HG02943 (cell line): ENCODE data around the gene ZNF778.
"Not testable (repeated sequence)": the region's sequence is repeated elsewhere in the genome, so short reads cannot be mapped to it uniquely, and the experiment has no call there.

Experiments used
- ATAC-seq: cut with Tn5 transposase; IDR thresholded peaks from one replicate; pipeline ENCODE4 v1.9.1; 2021; ENCODE audit warnings: mild to moderate bottlenecking, low read depth, moderate library complexity; ENCODE audit not compliant: unreplicated experiment

The ZNF778 gene

DNA sequence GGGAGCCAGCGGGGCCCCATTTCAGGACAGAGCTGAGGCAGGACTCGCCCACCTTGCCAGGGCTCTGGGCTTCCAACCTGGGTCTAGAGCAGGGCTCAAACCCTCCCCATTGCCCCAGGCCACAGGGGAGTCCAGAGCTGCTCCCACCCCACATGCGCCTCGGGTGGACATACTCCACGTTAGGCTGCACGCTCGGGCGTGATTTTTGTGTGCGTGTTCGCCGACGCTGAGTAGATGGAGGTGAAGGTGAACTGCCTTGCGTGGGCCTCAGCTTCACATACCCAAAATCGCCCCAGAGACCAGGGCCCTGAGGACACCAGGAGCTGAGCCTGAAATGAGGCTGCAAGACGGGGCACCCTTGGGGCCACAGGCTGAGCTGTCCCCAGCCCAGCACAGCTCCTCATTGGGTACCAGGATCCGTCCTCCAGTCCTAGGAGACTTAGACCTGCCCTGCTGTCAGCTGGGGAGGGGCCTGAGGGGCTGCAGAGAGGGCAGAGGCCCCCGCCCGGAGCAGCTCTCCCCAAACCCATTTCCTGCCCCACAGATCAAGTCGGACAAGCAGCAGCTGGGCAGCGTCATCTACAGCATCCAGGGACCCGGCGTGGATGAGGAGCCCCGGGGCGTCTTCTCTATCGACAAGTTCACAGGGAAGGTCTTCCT, 37.7 kb upstream of the ZNF778 start:
- no peak for ATAC-seq

DNA sequence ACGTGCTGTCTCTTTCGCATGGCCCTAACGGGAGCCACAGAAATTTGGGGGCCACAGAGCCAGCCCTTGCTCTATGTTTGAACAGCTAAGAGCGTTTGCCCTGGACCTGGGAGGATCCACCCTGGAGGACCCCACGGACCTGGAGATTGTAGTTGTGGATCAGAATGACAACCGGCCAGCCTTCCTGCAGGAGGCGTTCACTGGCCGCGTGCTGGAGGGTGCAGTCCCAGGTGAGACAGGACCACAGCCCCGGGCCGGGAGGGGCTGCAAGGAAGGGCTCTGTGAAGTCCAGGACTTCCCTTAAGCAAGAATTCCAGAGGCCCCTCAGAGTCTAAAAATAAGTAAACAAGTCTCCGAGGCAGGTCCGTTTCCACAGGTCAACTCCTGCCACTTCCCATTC, 34.0 kb upstream of the ZNF778 start:
- ATAC-seq: no peak

DNA sequence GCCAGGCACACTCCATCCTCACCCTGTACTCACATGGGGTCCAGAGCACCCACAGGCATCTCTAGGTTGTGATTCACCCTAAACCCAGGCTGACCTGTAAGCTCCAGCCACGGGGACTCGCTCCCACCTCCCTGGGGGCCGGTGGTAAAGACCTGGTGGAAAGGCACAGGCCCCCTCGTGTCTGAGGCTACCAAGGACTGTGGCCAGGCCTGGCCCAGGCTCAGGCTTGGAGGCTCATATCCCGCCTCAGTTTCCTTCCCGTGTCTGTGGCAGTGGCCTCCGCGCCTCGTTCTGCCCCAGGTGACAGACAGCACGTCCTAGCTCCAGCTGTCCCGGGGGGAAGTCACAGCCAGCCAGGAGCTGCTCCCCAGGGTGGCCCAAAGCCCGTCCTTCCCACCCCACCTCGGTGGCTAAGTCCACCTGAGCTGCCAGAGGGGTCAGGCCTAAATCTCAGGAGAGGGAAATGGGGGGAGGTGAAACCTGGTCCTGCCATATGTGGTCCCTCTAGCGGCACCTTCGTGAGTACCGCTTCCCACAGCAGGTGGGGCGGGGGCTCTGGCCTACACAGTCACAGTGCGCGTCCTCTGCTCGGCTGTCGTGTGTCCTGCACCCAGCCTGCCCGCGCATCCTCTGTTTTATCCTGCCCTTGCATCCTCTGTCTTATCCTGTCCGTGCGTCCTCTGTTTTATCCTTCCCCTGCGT, 33.4 kb upstream of the ZNF778 start:
- ATAC-seq: no peak

DNA sequence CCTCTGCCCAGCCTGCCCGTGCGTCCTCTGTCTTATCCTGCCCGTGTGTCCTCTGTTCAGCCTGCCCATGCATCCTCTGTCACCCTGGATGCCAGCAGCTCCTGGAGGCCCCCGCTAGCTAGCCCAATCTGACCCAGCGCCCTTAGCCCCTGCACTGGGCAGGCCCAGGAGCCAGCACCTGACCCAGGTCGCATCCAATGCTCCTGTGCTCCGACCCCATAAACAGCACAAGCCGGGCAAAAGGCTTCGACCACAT, 32.9 kb upstream of the ZNF778 start:
- ATAC-seq: no peak

DNA sequence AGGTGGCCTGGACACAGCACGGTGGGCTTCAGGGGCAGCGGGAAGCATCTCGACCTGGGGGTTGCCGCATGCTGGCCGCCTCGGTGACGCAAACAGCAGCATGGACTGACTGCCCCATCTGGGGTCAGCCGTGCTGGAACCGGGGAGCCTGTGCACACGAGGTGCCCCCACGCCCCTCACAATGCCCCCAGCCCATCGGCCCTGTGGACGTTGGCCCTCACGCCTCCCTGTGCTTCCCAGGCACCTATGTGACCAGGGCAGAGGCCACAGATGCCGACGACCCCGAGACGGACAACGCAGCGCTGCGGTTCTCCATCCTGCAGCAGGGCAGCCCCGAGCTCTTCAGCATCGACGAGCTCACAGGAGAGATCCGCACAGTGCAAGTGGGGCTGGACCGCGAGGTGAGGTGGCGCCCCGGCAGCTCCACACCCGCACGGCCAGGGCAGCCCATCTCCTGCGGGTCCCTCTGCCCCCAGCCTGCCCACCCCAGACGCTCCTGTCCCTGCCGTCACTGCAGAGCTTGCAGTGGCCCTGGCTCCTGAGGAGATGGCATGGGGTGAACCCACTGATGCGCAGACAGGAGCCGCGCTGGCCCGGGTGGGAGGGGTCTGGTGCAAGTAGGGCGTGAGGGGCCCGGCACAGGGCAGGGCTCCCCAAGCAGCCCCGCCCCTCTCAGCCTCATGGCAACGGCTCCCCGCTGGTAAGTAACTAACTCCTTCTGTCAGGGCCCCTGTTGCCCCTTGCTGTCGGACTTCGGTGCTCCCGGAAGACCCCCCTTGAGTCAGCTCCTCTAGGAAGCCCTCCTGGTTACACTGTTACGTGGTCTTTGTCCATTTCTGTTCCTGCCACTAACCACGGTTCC, 32.3 kb upstream of the ZNF778 start:
- ATAC-seq: no peak

DNA sequence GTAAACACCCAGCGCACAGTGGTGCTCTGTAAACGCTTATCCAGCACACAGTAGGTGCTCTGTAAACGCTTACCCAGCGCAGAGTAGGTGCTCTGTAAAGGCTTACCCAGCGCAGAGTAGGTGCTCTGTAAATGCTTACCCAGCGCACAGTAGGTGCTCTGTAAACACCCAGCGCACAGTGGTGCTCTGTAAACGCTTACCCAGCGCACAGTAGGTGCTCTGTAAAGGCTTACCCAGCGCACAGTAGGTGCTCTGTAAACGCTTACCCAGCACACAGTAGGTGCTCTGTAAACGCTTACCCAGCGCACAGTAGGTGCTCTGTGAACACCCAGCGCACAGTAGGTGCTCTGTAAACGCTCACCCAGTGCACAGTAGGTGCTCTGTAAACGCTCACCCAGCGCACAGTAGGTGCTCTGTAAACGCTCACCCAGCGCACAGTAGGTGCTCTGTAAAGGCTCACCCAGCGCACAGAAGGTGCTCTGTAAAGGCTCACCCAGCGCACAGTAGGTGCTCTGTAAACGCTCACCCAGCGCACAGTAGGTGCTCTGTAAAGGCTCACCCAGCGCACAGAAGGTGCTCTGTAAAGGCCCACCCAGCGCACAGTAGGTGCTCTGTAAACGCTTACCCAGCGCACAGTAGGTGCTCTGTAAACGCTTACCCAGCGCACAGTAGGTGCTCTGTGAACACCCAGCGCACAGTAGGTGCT, 31.5 kb upstream of the ZNF778 start:
- not testable (repeated sequence) for ATAC-seq

DNA sequence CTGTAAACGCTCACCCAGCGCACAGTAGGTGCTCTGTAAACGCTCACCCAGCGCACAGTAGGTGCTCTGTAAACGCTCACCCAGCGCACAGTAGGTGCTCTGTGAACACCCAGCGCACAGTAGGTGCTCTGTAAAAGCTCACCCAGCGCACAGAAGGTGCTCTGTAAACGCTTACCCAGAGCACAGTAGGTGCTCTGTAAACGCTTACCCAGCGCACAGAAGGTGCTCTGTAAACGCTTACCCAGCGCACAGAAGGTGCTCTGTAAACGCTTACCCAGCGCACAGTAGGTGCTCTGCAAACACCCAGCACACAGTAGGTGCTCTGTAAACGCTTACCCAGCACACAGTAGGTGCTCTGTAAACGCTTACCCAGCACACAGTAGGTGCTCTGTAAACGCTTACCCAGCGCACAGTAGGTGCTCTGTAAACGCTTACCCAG, 30.9 kb upstream of the ZNF778 start:
- ATAC-seq: not testable (repeated sequence)

DNA sequence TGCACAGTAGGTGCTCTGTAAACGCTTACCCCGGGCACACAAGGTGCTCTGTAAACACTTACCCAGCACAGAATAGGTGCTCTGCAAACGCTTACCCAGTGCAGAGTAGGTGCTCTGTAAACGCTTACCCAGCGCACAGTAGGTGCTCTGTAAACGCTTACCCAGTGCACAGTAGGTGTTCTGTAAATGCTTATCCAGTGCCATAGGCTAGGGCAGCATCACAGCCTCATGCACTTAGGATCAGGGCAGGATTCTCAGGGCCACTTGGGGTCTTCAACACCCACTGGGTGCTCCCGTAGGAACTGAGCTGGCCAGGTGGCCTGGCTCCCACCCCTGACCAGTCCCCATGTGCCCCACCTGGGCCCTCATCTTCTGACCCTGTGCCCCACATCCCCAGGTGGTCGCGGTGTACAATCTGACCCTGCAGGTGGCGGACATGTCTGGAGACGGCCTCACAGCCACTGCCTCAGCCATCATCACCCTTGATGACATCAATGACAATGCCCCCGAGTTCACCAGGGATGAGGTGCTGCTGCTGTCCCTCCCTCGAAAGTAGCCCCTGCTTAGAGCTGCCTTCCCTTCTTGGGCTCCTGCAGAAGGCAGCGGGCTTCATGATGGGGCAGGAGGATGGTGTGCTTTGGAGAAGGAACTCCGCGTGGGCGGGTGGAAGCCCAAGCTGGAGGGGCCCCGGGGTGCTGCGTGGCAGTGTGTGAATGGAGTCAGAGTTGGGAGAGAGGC, 30.3 kb upstream of the ZNF778 start:
- no peak for ATAC-seq

DNA sequence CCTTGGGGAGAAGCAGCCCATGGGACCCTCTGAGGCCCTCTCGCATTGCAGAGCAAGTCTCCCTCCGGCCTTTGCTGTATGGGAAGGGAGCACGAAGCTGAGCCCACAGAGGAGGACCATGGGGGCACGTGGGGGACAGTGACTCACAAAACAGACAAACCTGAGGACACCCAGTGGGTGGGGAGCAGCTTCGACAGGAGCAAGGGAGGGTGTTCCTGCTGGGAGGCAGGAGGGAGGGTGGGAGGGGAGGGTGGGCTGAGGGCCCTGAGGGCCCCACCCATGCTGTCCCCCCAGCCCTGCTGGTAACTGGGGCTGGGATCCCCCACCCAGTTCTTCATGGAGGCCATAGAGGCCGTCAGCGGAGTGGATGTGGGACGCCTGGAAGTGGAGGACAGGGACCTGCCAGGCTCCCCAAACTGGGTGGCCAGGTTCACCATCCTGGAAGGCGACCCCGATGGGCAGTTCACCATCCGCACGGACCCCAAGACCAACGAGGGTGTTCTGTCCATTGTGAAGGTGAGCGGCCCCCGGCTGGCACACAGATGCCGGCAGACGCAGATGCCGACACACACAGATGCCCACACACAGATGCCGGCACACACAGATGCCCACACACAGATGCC, 29.6 kb upstream of the ZNF778 start:
- ATAC-seq: no peak

DNA sequence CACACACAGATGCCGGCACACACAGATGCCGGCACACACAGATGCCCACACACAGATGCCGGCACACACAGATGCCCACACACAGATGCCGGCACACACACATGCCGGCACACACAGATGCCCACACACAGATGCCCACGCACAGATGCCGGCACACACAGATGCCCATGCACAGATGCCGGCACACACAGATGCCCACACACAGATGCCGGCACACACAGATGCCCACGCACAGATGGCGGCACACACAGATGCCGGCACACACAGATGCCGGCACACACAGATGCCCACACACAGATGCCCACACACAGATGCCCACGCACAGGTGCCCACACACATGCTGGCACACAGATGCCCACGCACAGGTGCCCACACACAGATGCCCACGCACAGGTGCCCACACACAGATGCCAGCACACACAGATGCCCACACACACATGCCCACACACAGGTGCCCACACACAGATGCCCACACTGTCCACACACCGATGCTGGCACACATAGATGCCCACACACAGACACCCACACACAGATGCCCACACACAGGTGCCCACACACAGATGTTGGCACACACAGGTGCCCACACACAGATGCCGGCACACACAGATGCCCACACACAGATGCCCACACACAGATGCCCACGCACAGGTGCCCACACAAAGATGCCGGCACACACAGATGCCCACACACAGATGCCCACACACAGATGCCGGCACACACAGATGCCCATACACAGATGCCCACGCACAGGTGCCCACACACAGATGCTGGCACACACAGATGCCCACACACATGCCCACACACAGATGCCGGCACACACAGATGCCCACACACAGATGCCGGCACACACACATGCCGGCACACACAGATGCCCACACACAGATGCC, 28.8 kb upstream of the ZNF778 start:
- not testable (repeated sequence) for ATAC-seq

DNA sequence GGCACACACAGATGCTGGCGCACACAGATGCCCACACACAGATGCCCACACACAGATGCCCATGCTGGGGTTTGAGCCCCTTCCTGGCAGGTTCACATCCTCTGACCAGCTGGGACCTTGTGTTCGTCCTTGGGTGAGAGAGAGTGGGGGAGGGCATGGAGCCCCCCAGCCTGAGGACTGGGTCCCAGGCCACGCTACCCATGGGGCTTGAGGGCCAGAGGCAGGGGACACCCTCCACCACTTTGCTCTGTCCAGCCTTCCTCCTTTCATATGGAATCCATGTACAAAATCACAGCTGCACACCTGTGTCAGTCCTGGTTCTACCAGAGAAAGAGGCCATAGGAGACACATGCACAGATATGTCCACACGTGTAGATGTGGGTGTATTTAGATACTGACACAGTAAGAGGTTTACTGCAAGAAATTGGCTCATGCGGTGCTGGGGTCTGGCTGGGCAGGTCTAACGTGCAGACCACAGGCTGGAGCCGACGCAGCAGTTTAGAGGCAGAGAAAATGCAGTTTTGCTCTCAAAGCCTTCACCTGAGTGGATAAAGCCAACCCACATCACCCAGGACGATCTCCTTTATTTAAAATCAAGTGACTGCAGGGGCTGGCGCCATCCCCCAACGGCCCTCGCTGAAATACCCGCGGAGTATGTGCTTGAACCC, 28.0 kb upstream of the ZNF778 start:
- no peak for ATAC-seq

DNA sequence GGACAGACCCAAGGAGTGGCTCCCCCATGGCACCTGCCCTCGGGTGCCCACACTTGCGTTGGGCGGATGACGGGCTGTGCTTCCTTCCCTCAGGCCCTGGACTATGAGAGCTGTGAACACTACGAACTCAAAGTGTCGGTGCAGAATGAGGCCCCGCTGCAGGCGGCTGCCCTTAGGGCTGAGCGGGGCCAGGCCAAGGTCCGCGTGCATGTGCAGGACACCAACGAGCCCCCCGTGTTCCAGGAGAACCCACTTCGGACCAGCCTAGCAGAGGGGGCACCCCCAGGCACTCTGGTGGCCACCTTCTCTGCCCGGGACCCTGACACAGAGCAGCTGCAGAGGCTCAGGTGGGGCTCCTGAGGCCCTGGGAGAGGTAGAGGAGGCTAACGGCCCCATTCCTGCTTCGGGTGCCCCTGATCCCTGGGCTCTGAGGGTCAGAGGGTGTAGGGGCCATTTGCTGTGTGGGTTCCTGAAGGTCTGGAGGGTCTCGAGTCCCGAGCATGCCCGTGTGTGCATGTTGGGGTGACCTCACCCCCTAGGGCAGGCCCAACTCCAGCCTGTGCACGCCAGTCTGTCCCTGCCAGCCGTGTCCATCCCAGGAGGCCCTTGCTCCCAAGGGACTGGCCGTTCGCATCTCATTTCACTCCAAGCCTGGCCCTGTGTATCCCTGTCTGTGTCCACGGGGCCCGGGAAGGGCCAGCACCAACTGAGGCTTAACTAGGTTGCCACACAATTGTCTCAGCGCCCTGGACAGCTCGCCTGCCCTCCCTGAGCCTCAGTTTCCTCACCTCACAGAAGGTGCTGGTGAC, 27.1 kb upstream of the ZNF778 start:
- ATAC-seq: no peak

DNA sequence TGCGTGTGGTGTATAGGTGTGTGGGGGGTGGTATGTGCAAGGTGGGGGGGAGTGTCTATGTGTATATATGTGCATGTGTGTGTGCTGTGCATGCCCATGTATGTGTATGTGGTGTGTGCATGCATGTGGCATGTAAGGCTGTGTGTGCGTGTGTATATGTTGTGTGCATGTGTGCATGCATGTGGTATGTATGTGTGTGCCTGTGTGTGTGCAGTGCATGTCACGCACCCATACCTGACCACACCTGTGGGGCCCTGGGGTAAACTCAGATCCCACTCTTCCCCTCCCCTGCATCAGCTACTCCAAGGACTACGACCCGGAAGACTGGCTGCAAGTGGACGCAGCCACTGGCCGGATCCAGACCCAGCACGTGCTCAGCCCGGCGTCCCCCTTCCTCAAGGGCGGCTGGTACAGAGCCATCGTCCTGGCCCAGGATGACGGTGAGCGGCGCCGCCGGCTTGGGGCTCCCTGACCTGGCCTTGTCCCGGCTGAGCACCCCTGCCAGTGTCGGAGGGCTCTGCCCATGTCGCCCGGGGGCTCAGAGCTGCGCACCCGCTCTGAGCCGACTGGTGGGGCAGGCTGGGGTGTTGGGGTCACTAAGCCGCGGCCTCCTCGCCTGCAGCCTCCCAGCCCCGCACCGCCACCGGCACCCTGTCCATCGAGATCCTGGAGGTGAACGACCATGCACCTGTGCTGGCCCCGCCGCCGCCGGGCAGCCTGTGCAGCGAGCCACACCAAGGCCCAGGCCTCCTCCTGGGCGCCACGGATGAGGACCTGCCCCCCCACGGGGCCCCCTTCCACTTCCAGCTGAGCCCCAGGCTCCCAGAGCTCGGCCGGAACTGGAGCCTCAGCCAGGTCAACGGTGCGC, 26.2 kb upstream of the ZNF778 start:
- ATAC-seq: no peak

DNA sequence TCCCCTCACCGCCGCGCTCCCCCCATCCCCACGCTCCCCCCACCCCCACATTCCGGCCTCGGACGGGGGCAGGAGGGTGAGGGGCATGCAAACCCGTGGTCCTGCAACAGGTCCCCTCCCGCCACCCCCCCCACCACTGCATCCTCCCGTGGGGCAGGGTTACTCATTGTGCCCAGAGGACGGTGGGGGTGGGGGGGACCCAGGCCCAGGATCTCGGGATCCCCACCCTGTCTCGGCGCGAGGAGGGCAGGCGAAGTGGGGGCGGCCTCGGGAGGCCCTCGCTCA, 25.7 kb upstream of the ZNF778 start:
- no peak for ATAC-seq

DNA sequence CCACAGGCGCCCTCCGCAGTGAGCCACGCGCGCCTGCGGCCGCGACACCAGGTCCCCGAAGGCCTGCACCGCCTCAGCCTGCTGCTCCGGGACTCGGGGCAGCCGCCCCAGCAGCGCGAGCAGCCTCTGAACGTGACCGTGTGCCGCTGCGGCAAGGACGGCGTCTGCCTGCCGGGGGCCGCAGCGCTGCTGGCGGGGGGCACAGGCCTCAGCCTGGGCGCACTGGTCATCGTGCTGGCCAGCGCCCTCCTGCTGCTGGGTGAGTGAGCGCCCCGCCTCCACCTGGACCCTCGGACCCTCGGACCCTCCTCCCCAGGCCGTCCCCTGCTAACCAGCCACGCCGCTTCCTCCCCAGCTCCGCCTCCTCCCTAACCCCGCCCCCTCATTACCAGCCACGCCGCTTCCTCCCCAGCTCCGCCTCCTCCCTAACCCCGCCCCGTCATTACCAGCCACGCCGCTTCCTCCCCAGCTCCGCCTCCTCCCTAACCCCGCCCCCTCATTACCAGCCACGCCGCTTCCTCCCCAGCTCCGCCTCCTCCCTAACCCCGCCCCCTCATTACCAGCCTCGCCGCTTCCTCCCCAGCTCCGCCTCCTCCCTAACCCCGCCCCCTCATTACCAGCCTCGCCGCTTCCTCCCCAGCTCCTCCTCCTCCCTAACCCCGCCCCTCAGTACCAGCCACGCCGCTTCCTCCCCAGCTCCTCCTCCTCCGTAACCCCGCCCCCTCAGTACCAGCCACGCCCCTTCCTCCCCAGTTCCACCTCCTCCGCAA, 25.1 kb upstream of the ZNF778 start:
- ATAC-seq: not testable (repeated sequence)

DNA sequence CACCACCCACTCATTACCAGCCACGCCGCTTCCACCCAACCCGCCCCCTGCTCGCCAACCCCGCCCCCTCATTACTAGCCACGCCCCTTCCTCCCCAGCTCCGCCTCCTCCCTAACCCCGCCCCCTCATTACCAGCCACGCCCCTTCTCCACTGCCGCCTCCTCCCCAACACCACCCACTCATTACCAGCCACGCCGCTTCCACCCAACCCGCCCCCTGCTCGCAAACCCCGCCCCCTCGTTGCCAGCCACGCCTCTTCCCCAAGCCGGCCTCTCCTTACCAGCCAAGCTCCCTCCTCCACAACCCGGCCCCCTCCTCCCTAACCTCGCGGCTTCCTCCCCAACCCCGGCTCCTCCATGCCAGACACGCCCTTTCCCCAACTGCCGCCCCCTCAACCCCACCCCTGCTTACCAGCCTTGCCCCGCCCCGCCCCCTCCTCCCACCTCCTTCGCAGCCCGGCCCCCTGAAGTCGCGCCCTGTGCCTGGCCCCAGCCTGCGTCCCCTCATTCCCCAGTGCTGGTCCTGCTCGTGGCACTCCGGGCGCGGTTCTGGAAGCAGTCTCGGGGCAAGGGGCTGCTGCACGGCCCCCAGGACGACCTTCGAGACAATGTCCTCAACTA, 24.4 kb upstream of the ZNF778 start:
- ATAC-seq: no peak
